K562 (cell line): ENCODE measurements around the gene CLDND2. TPM values are rescaled to one million over a fixed set of nuclear protein-coding genes. Genes with fewer than 3 reads are reported as not detected.

Source experiments
- ATAC-seq: fragments of 200-7000 bp; cut with Tn5 transposase; 3 replicates; pipeline ENCODE4 v1.9.1; 2020; ENCODE audit warnings: moderate library complexity
- BruUV-seq: library from RNA; stranded (reverse); fragments of 400-500 nt; replicated peaks from 2 replicates; lab custom pipeline; 2021; lab: Mats Ljungman, UMichigan
- CTCF ChIA-PET: fragments of 300-600 bp; formaldehyde crosslinking; extraction: SDS; loops from one replicate; lab custom pipeline; 2021; ENCODE audit warnings: low intra/inter-chr PET ratio; lab: Yijun Ruan, JAX
- POLR2A ChIA-PET: fragments of 300-600, 350-650 bp; sonication (Branson Sonifier 250); formaldehyde crosslinking; extraction: SDS; loops from one replicate; lab custom pipeline; 2021; ENCODE audit warnings: antibody characterized with exemption, inconsistent platforms; lab: Yijun Ruan, JAX
- DNase-seq, 4 experiments: peaks; one replicate each; pipeline versions ENCODE4 v3.0.0 to v3.0.0-alpha.2; 2011 to 2018; ENCODE audit warnings: low spot score in 3 of 4, mixed read lengths in 3 of 4; ENCODE audit errors: extremely low read depth in 1 of 4
- FAIRE-seq: peaks from 2 replicates; lab custom pipeline; 2011; peaks lifted over from hg19 to GRCh38; lab: Jason Lieb, UNC
- H2AFZ ChIP-seq: 2 replicates; pipeline ENCODE4 v1.6.0; 2011; ENCODE audit warnings: low read depth, low read length, control low read depth, inconsistent platforms
- H3K27ac ChIP-seq: fragments of 200-600 bp; 3 replicates; pipeline ENCODE4 v1.8.0; 2011; ENCODE audit warnings: low read depth, mild to moderate bottlenecking, control low read depth, inconsistent platforms, low read length, moderate library complexity, mixed read lengths; ENCODE audit errors: extremely low read depth
- H3K27me3 ChIP-seq, 2 experiments: fragments of 300-600 bp in 1 of 2; 2 replicates in 1 of 2; 3 replicates in 1 of 2; pipeline versions ENCODE4 v1.6.0 to v1.8.0; 2011; ENCODE audit warnings: inconsistent platforms in 2 of 2, low read length in 2 of 2, mild to moderate bottlenecking in 1 of 2, mixed read lengths in 1 of 2, moderate library complexity in 1 of 2; ENCODE audit not compliant: control insufficient read depth in 2 of 2, insufficient read depth in 2 of 2
- H3K36me3 ChIP-seq: fragments of 300-600 bp; 3 replicates; pipeline ENCODE4 v1.8.0; 2011; ENCODE audit warnings: mild to moderate bottlenecking, low read length, inconsistent platforms; ENCODE audit not compliant: control insufficient read depth, insufficient read depth
- H3K4me1 ChIP-seq, 2 experiments: fragments of 200-600 bp in 1 of 2; replicated peaks in 1 of 2; 2 replicates in 1 of 2; 3 replicates in 1 of 2; pipeline versions ENCODE4 v1.5.1 to v1.8.0; 2011; ENCODE audit warnings: inconsistent platforms in 2 of 2, low read length in 2 of 2, mild to moderate bottlenecking in 1 of 2, mixed read lengths in 1 of 2, moderate library complexity in 1 of 2; ENCODE audit not compliant: control insufficient read depth in 2 of 2, insufficient read depth in 2 of 2
- H3K4me2 ChIP-seq: 2 replicates; pipeline ENCODE4 v1.6.1; 2011; ENCODE audit warnings: low read length, control low read depth, inconsistent platforms, mixed read lengths; ENCODE audit not compliant: insufficient read depth
- H3K4me3 ChIP-seq: fragments of 200-600 bp; sonication (generic), shearing (Covaris generic); 2 replicates; pipeline ENCODE4 v1.5.1; 2016; ENCODE audit warnings: control low read depth, inconsistent platforms
- H3K79me2 ChIP-seq: fragments of 200-600 bp; 3 replicates; pipeline ENCODE4 v1.8.0; 2011; ENCODE audit warnings: low read length, inconsistent platforms; ENCODE audit not compliant: control insufficient read depth, insufficient read depth
- H3K9ac ChIP-seq, 2 experiments: 2 replicates each; pipeline versions ENCODE4 v1.6.0 to v1.6.1; 2011; ENCODE audit warnings: low read depth in 2 of 2, low read length in 2 of 2, control low read depth in 1 of 2, inconsistent platforms in 1 of 2, mild to moderate bottlenecking in 1 of 2, mixed read lengths in 1 of 2; ENCODE audit not compliant: insufficient read depth in 1 of 2
- H3K9me1 ChIP-seq: one replicate; pipeline ENCODE4 v1.6.0; 2011; ENCODE audit warnings: inconsistent platforms, mild to moderate bottlenecking, low read length, moderate library complexity; ENCODE audit not compliant: control insufficient read depth, insufficient read depth
- H3K9me3 ChIP-seq: replicated peaks from 2 replicates; pipeline ENCODE4 v1.5.1; 2011; ENCODE audit warnings: low read depth, low read length, inconsistent platforms; ENCODE audit not compliant: control insufficient read depth, insufficient read depth
- H4K20me1 ChIP-seq: replicated peaks from 2 replicates; pipeline ENCODE4 v1.6.1; 2011; ENCODE audit warnings: low read length, inconsistent platforms, mixed read lengths; ENCODE audit not compliant: control insufficient read depth, insufficient read depth
- ASH1L ChIP-seq: fragments of 450-650 bp; IDR thresholded peaks from 2 replicates; pipeline ENCODE4 v1.6.1; 2018; ENCODE audit warnings: borderline replicate concordance, mild to moderate bottlenecking, low read depth; ENCODE audit not compliant: partially characterized antibody
- CCNT2 ChIP-seq: IDR thresholded peaks from 2 replicates; pipeline ENCODE4 v1.6.1; 2011; ENCODE audit warnings: borderline replicate concordance, low read depth, mild to moderate bottlenecking, moderate library complexity, mixed read lengths, low read length; ENCODE audit not compliant: insufficient read length; ENCODE audit errors: extremely low read depth
- CXXC5 ChIP-seq: fragments of 250-450 bp; sonication (Bioruptor Pico); IDR thresholded peaks from 2 replicates; pipeline ENCODE4 v1.8.0; 2022; ENCODE audit warnings: inconsistent platforms, mild to moderate bottlenecking, moderate library complexity
- HCFC1 ChIP-seq: IDR thresholded peaks from 2 replicates; pipeline ENCODE4 v1.6.1; 2012; ENCODE audit warnings: low read depth, low read length, improper control_type of control experiment
- HDGF ChIP-seq: fragments of 450-650 bp; IDR thresholded peaks from 2 replicates; pipeline ENCODE4 v1.6.1; 2016
- L3MBTL2 ChIP-seq: fragments of 450-650 bp; IDR thresholded peaks from 2 replicates; pipeline ENCODE4 v1.6.1; 2016; ENCODE audit warnings: mild to moderate bottlenecking, moderate library complexity
- MTA3 ChIP-seq: fragments of 450-650 bp; formaldehyde crosslinking; IDR thresholded peaks from 2 replicates; pipeline ENCODE4 v1.6.1; 2017; ENCODE audit warnings: mild to moderate bottlenecking, borderline replicate concordance
- POLR2G ChIP-seq: fragments of 200-400 bp; formaldehyde crosslinking; IDR thresholded peaks from 2 replicates; pipeline ENCODE4 v1.6.1; 2017; ENCODE audit warnings: low read depth, mild to moderate bottlenecking, antibody characterized with exemption, low read length, moderate library complexity
- ZFX ChIP-seq: sonication (generic); formaldehyde crosslinking; IDR thresholded peaks from 2 replicates; pipeline ENCODE4 v1.8.0; 2022; ENCODE audit warnings: mild to moderate bottlenecking, missing genetic modification reagents, moderate library complexity
- WGBS: fragments of 100-300 bp; shearing (Covaris generic); methylation state at CpG from one replicate; pipeline ENCODE4 v1.1.6; 2016; ENCODE audit warnings: low coverage, mixed read lengths; ENCODE audit not compliant: insufficient coverage; ENCODE audit errors: missing lambda C conversion rate; 5-methylcytosine and 5-hydroxymethylcytosine counted together
- in situ Hi-C: fragments of 300-500 bp; cut with MboI; formaldehyde crosslinking; loops from 4 replicates; pipeline ENCODE4 v1.15.0; 2018; ENCODE audit warnings: inconsistent platforms, mixed read lengths
- intact Hi-C: fragments of 100-400 bp; cut with micrococcal nuclease; formaldehyde crosslinking; loops from 2 replicates; pipeline ENCODE4 v1.14.2; 2022
- polyA plus RNA-seq, 8 experiments: library from polyadenylated mRNA; depleted of rRNA in 4 of 8; stranded (reverse) in 5 of 8; unstranded in 3 of 8; fragments of >200 nt; fragmentation: Nextera tagmentation in 2 of 8; fragmentation: Illumina TruSeq in 1 of 8; extraction: Ambion mirVana in 2 of 8; extraction: Trizol in 1 of 8; gene quantifications; 2 replicates each; pipeline versions ENCODE4 v1.2.1 to v1.2.3, GENCODE V29; 2011 to 2014; ENCODE audit warnings: inconsistent platforms in 1 of 8, missing spikeins in 1 of 8
- total RNA-seq, 7 experiments: library from RNA; depleted of rRNA in 6 of 7; stranded (reverse); fragments of >200 nt in 6 of 7; fragmentation: Illumina TruSeq in 2 of 7; extraction: Trizol in 2 of 7; gene quantifications; 2 replicates each; pipeline versions ENCODE4 v1.2.1 to v1.2.3, GENCODE V29; 2011 to 2021; ENCODE audit warnings: low replicate concordance in 1 of 7
- TF ChIP-seq, protein P1 (sequence below), 2 experiments: fragments of 450-650 bp; formaldehyde crosslinking in 1 of 2; IDR thresholded peaks; 2 replicates each; pipeline versions ENCODE4 v1.4.0 to v1.6.1; 2014 to 2020; ENCODE audit warnings: mild to moderate bottlenecking in 2 of 2, borderline replicate concordance in 1 of 2, low read depth in 1 of 2
- TF ChIP-seq, protein P2 (sequence below): fragments of 450-650 bp; IDR thresholded peaks from 2 replicates; pipeline ENCODE4 v1.7.0; 2016; ENCODE audit warnings: borderline replicate concordance

CLDND2 gene
- total and polyA plus RNA-seq, 9 of the 15 experiments (the other 6 are each of a cell fraction or from before 2014, with no cell fraction given): 0.45 to 4.0 (median 1.2) TPM; not detected in 3

DNA sequence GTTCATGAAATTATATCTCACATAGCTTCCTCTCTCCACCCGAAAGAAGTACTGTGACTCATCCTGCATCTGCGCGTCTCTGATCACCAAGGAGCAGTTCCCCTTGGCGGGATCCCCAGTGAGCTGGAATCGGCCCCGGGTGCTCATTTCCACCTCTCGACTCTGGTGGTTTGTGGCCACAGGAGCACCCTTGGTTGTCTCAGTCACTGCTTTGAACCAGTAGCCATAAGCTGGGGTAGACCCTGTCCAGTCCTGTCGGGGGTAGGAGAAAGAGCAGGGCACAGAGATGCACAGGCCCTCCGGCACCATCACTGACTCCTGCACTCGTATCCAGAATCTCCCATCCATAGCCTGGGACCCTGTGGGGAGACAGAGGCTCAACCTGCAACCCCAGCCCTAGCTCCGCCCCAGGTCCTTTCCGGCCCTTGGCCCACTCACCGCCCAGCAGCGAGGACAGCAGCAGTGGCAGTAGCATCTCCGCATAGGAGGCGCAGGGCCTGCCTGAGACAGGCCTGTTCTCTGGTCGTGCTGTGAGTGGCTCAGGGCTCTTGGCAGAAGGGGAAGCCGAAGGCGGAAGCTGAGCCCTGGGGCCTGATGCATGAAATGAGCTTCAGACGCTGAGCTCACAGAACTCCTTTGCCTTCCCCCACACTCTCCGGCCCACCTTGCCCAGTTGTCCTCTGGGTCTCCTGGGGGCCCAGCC, 48.5 kb upstream of the CLDND2 start, which contains the start of gene SIGLEC10:
SIGLEC10 (minus strand) TSS at position 536 of the 703 bp plus-strand sequence; CDS start at position 475, 61 bp downstream.
- Histone ChIP-seq H3K4me3 (no peak within 1 kb of the TSS), H3K27me3 (no peaks in the 10 kb centered on the region), H3K36me3 (no peaks in the 10 kb centered on the region), H4K20me1 (no peaks in the 10 kb centered on the region), H3K79me2 (no peaks in the 10 kb centered on the region), H3K4me2 (peak within 1 kb of the TSS; percentile 3; the same call in 1 of the 2 replicates), H3K9me1 (no peaks in the 10 kb centered on the region), H3K9me3 (no peaks in the 10 kb centered on the region), H2AFZ (0 out of 2 replicates have a peak within 1 kb of the TSS, but pooled peaks have one; percentile 2), H3K27ac (no peak within 1 kb of the TSS), H3K9ac (peak within 1 kb of the TSS in 1 of 2 experiments; percentile 67; a peak in 2 of 4 replicates), H3K4me1 (peaks cover 9 to 36% of the 10 kb centered on the region in 2 experiments)
- in situ Hi-C loops (no loop called here), intact Hi-C loops (no loop called here)
- WGBS: 32% methylated on average over 19 of the region's 21 CpGs
- peak; percentile 26 for ATAC-seq
- ChIA-PET CTCF (interaction anchor here (0.6 kb wide), 1 partner anchor 240 kb away, joined by 3 read pairs; no protein-coding TSS in a partner anchor), POLR2A (interaction anchor here (1.3 kb wide), 1 partner anchor 10 kb away, joined by 4 read pairs; no protein-coding TSS in a partner anchor)
- BruUV-seq: no TSS peak
- peak; percentile 15 for FAIRE-seq
- DNase-seq: peak in 2 of 4 experiments; percentile 15 to 48
- TF ChIP-seq HCFC1: no peak
- no peak for TF ChIP-seq MTA3
- TF ChIP-seq, protein P1, sequence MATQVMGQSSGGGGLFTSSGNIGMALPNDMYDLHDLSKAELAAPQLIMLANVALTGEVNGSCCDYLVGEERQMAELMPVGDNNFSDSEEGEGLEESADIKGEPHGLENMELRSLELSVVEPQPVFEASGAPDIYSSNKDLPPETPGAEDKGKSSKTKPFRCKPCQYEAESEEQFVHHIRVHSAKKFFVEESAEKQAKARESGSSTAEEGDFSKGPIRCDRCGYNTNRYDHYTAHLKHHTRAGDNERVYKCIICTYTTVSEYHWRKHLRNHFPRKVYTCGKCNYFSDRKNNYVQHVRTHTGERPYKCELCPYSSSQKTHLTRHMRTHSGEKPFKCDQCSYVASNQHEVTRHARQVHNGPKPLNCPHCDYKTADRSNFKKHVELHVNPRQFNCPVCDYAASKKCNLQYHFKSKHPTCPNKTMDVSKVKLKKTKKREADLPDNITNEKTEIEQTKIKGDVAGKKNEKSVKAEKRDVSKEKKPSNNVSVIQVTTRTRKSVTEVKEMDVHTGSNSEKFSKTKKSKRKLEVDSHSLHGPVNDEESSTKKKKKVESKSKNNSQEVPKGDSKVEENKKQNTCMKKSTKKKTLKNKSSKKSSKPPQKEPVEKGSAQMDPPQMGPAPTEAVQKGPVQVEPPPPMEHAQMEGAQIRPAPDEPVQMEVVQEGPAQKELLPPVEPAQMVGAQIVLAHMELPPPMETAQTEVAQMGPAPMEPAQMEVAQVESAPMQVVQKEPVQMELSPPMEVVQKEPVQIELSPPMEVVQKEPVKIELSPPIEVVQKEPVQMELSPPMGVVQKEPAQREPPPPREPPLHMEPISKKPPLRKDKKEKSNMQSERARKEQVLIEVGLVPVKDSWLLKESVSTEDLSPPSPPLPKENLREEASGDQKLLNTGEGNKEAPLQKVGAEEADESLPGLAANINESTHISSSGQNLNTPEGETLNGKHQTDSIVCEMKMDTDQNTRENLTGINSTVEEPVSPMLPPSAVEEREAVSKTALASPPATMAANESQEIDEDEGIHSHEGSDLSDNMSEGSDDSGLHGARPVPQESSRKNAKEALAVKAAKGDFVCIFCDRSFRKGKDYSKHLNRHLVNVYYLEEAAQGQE (IDR thresholded peaks at IDR 0.05; ENCODE audit: borderline replicate concordance): no peak
- TF ChIP-seq, protein P1 (CRISPR knock-in tag; IDR thresholded peaks at IDR 0.05; ENCODE audit: low read depth): no peak
- TF ChIP-seq, protein P2, sequence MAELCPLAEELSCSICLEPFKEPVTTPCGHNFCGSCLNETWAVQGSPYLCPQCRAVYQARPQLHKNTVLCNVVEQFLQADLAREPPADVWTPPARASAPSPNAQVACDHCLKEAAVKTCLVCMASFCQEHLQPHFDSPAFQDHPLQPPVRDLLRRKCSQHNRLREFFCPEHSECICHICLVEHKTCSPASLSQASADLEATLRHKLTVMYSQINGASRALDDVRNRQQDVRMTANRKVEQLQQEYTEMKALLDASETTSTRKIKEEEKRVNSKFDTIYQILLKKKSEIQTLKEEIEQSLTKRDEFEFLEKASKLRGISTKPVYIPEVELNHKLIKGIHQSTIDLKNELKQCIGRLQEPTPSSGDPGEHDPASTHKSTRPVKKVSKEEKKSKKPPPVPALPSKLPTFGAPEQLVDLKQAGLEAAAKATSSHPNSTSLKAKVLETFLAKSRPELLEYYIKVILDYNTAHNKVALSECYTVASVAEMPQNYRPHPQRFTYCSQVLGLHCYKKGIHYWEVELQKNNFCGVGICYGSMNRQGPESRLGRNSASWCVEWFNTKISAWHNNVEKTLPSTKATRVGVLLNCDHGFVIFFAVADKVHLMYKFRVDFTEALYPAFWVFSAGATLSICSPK: no peak
- TF ChIP-seq CXXC5 (CRISPR knock-in tag): no peak
- no peak for TF ChIP-seq HDGF
- TF ChIP-seq CCNT2: no peak
- TF ChIP-seq ASH1L: no peak
- TF ChIP-seq ZFX (CRISPR knock-in tag): 0 out of 2 replicates have a peak, but pooled peaks have one; percentile 32
- TF ChIP-seq POLR2G: peak; percentile 72
- TF ChIP-seq L3MBTL2: no peak
